Naive thymus-derived CD8-positive, alpha-beta T cell (primary cell): Measurements from ENCODE around the gene TAF4B. TPM values are rescaled to one million over a fixed set of nuclear protein-coding genes. Genes with fewer than 3 reads are reported as not detected.
"Not testable (repeated sequence)": the region's sequence is repeated elsewhere in the genome, so short reads cannot be mapped to it uniquely, and the experiment has no call there.

ENCODE experiments used
- ATAC-seq, 2 donors: fragments of 150-1000 bp; cut with Tn5 transposase in 1 of 2; sonication (Bioruptor Pico), chemical (Tn5 transposase) in 1 of 2; 1 replicate in 1 of 2; 2 replicates in 1 of 2; pipeline ENCODE4 v1.10.0; 2021; ENCODE audit warnings: mild to moderate bottlenecking in 2 of 2, moderate library complexity in 2 of 2
- POLR2A ChIA-PET: fragments of 350-600 bp; sonication (Branson Sonifier 250); formaldehyde crosslinking; loops from one replicate; lab custom pipeline; 2021; ENCODE audit warnings: antibody characterized with exemption; lab: Charles Lee
- DNase-seq, 10 donors: peaks; one replicate each; pipeline versions ENCODE4 v3.0.0 to v3.0.0-alpha.2; 2020 to 2022
- H3K27ac Mint-ChIP-seq, 10 donors: one replicate each; pipeline ENCODE4 v1.8.0; 2020 to 2022; ENCODE audit warnings: mild to moderate bottlenecking in 10 of 10, mixed read lengths in 10 of 10, moderate library complexity in 4 of 10, inconsistent platforms in 1 of 10
- H3K27me3 Mint-ChIP-seq, 5 donors: one replicate each; pipeline ENCODE4 v1.8.0; 2021 to 2022; ENCODE audit warnings: mixed read lengths in 5 of 5
- H3K36me3 Mint-ChIP-seq, 3 donors: one replicate each; pipeline ENCODE4 v1.8.0; 2020 to 2022; ENCODE audit warnings: mixed read lengths in 3 of 3, mild to moderate bottlenecking in 2 of 3, inconsistent platforms in 1 of 3
- H3K4me1 Mint-ChIP-seq, 4 donors: one replicate each; pipeline ENCODE4 v1.8.0; 2021 to 2022; ENCODE audit warnings: mixed read lengths in 4 of 4
- H3K4me3 Mint-ChIP-seq, 10 donors: one replicate each; pipeline ENCODE4 v1.8.0; 2020 to 2022; ENCODE audit warnings: mild to moderate bottlenecking in 10 of 10, mixed read lengths in 10 of 10, moderate library complexity in 6 of 10, inconsistent platforms in 1 of 10
- H3K9me3 Mint-ChIP-seq, 9 donors: one replicate each; pipeline ENCODE4 v1.8.0; 2020 to 2022; ENCODE audit warnings: mixed read lengths in 9 of 9, mild to moderate bottlenecking in 3 of 9, inconsistent platforms in 1 of 9, moderate library complexity in 1 of 9
- polyA plus RNA-seq, 3 donors: library from polyadenylated mRNA; unstranded; fragments of 300-500 nt; fragmentation: Illumina TruSeq; gene quantifications; one replicate each; pipeline ENCODE4 v1.2.3, GENCODE V29; 2021
- total RNA-seq, 8 experiments: library from RNA in 2 of 8; stranded (reverse) in 2 of 8; gene quantifications; one replicate each; pipeline ENCODE4 v1.2.3 and lab custom pipeline; 2021 to 2026

The TAF4B gene
- total and polyA plus RNA-seq, 5 experiments from 2014 or later, result 7.3 to 17.4 (median 12.8) TPM

- H3K4me1 Mint-ChIP-seq, result peaks cover 13 to 37% (median 22%) of the 10 kb centered on the region in 4 donors
- peak overlapping the region in 1 of 10 donors; percentile 2 for H3K4me3 Mint-ChIP-seq
- POLR2A ChIA-PET, H3K27me3 Mint-ChIP-seq, ATAC-seq, H3K27ac Mint-ChIP-seq, DNase-seq: not testable (repeated sequence)
- peaks cover 0 to 35% (median 13%) of the 10 kb centered on the region in 3 donors for H3K36me3 Mint-ChIP-seq
- peaks cover 4 to 39% (median 25%) of the 10 kb centered on the region in 9 donors for H3K9me3 Mint-ChIP-seq
Observed at GRCh38 chr18:26242392-26242791, 16.1 kb downstream of the TAF4B start.

DNA sequence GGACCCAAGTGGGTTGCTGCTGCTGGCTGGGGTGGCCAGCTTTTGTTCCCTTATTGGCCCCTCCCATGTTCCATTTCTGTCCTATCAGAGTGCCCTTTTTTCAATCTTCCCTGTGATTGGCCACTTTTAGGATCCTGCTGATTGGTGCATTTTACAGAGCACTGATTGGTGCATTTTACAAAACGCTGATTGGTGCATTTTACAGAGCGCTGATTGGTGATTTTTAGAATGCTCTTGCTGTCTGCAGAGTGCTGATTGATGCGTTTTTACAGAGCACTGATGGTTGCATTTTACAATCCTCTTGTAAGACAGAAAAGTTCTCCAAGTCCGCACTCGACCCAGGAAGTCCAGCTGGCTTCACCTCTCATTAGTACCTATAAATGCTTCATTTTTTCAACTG, 19.2 kb downstream of the TAF4B start:
- H3K27ac Mint-ChIP-seq, POLR2A ChIA-PET, ATAC-seq, H3K27me3 Mint-ChIP-seq, DNase-seq: not testable (repeated sequence)
- peaks cover 4 to 36% (median 25%) of the 10 kb centered on the region in 9 donors for H3K9me3 Mint-ChIP-seq
- peaks cover 0 to 29% (median 12%) of the 10 kb centered on the region in 3 donors for H3K36me3 Mint-ChIP-seq
- peaks cover 9 to 31% (median 20%) of the 10 kb centered on the region in 4 donors for H3K4me1 Mint-ChIP-seq
- H3K4me3 Mint-ChIP-seq, result peak overlapping the region in 1 of 10 donors; percentile 46

GRCh38 chr18:26252411-26252810, 26.2 kb downstream of the TAF4B start:
- H3K27me3 Mint-ChIP-seq, result no peaks in the 10 kb centered on the region
- no peak overlapping the region for H3K27ac Mint-ChIP-seq
- peaks cover 20 to 46% (median 32%) of the 10 kb centered on the region in 4 donors for H3K4me1 Mint-ChIP-seq
- no peaks in the 10 kb centered on the region for H3K36me3 Mint-ChIP-seq
- ATAC-seq (no peak), DNase-seq (no peak)
- POLR2A ChIA-PET, result no interaction called here
- H3K4me3 Mint-ChIP-seq, result no peak overlapping the region
- no peaks in the 10 kb centered on the region for H3K9me3 Mint-ChIP-seq

GRCh38 chr18:26254808-26255207, 28.6 kb downstream of the TAF4B start:
- H3K36me3 Mint-ChIP-seq, DNase-seq, H3K9me3 Mint-ChIP-seq, POLR2A ChIA-PET, H3K27me3 Mint-ChIP-seq, ATAC-seq, H3K4me3 Mint-ChIP-seq: not testable (repeated sequence)
- Mint-ChIP-seq H3K4me1 (peaks cover 23 to 51% (median 37%) of the 10 kb centered on the region in 4 donors), H3K27ac (peak overlapping the region in 1 of 10 donors; percentile 2)

- H3K4me1 Mint-ChIP-seq, result peaks cover 23 to 48% (median 38%) of the 10 kb centered on the region in 4 donors
- peak overlapping the region in 9 of 10 donors; percentile 0 to 58 (median 31) for H3K4me3 Mint-ChIP-seq
- ATAC-seq (peak in 1 of 2 donors; percentile 35), DNase-seq (no peak)
- no peaks in the 10 kb centered on the region for H3K27me3 Mint-ChIP-seq
- peak overlapping the region in 9 of 10 donors; percentile 6 to 77 (median 56) for H3K27ac Mint-ChIP-seq
- peaks cover 3 to 6% (median 4%) of the 10 kb centered on the region in 3 donors for H3K36me3 Mint-ChIP-seq
- POLR2A ChIA-PET, result interaction anchor here (0.6 kb wide), 1 partner anchor 209 kb away, joined by 3 read pairs; no protein-coding TSS in a partner anchor
- H3K9me3 Mint-ChIP-seq, result peaks cover 0 to 6% (median 0%) of the 10 kb centered on the region in 9 donors
Observed at GRCh38 chr18:26255695-26256622, 29.7 kb downstream of the TAF4B start.

DNA sequence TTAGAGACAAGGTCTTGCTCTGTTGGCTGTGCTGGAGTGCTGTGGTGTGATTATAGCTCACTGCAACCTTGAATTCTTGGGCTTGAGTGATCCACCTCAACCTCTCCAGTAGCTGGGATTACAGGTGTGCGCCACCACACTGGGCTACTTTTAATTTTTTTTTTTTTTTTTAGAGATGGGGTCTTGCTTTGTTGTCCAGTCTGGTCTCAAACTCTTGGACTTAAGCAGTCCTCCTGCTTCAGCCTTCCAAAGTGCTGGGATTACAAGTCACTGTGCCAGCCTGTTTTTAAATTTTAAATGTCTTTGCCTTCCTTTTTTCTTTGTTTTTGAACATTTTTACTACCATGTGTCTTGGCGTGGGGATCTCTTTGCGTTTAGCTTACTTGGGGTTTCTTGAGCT, 32.5 kb downstream of the TAF4B start:
- Mint-ChIP-seq H3K4me1 (peaks cover 23 to 48% (median 46%) of the 10 kb centered on the region in 4 donors), H3K27ac (no peak overlapping the region), H3K9me3 (peaks cover 0 to 12% (median 0%) of the 10 kb centered on the region in 9 donors), H3K27me3 (no peaks in the 10 kb centered on the region), H3K4me3 (no peak overlapping the region), H3K36me3 (peaks cover 4 to 11% (median 6%) of the 10 kb centered on the region in 3 donors)
- DNase-seq (no peak), ATAC-seq (no peak)
- POLR2A ChIA-PET, result interaction anchor here (0.6 kb wide), 1 partner anchor 27 kb away, joined by 3 read pairs; no protein-coding TSS in a partner anchor

- Mint-ChIP-seq H3K9me3 (peaks cover 0 to 12% (median 0%) of the 10 kb centered on the region in 9 donors), H3K36me3 (peaks cover 4 to 11% (median 6%) of the 10 kb centered on the region in 3 donors), H3K4me1 (peaks cover 25 to 53% (median 47%) of the 10 kb centered on the region in 4 donors)
- H3K27me3 Mint-ChIP-seq, DNase-seq, H3K27ac Mint-ChIP-seq, POLR2A ChIA-PET, H3K4me3 Mint-ChIP-seq, ATAC-seq: not testable (repeated sequence)
Observed at GRCh38 chr18:26259416-26259815, 33.2 kb downstream of the TAF4B start.

- H3K27me3 Mint-ChIP-seq, result no peaks in the 10 kb centered on the region
- H3K4me1 Mint-ChIP-seq, result peaks cover 10 to 28% (median 25%) of the 10 kb centered on the region in 4 donors
- H3K4me3 Mint-ChIP-seq, result no peak overlapping the region
- peak overlapping the region in 2 of 10 donors; percentile 7 to 53 for H3K27ac Mint-ChIP-seq
- H3K9me3 Mint-ChIP-seq, result peaks cover 0 to 12% (median 0%) of the 10 kb centered on the region in 9 donors
- DNase-seq (no peak), ATAC-seq (no peak)
- POLR2A ChIA-PET, result no interaction called here
- H3K36me3 Mint-ChIP-seq, result peaks cover 4 to 16% (median 13%) of the 10 kb centered on the region in 3 donors
Observed at GRCh38 chr18:26262156-26262555, 35.9 kb downstream of the TAF4B start.

DNA sequence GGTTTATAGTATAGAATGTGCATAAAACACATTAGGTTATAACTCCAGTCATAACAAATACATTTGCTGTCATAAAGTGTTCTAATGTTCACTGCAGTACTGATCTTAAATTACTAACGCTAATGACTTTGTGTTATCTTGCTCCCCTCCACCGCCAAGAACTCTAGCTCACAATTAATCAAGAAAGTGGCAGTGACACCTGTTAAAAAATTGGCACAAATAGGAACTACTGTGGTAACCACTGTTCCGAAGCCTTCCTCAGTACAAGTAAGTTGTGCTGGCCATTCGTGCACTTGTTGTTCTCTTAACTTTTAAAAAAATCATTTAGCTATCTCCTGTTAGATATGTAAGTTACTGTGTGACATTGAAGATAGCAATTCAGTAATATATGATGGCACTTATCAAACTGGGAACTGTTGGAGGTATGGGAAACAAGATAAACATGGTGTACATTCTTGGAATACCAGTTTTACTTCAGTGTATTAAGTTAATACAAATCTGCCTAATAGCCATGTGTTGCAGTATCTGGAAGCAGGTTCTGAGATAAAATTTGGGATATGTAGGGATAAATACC, 41.2 kb downstream of the TAF4B start:
- no peak overlapping the region for H3K4me3 Mint-ChIP-seq
- H3K4me1 Mint-ChIP-seq, result peaks cover 7 to 12% (median 10%) of the 10 kb centered on the region in 4 donors
- no peaks in the 10 kb centered on the region for H3K27me3 Mint-ChIP-seq
- ATAC-seq (no peak), DNase-seq (no peak)
- no peak overlapping the region for H3K27ac Mint-ChIP-seq
- peaks cover 0 to 54% (median 33%) of the 10 kb centered on the region in 3 donors for H3K36me3 Mint-ChIP-seq
- POLR2A ChIA-PET, result no interaction called here
- no peaks in the 10 kb centered on the region for H3K9me3 Mint-ChIP-seq

- H3K4me3 Mint-ChIP-seq, result no peak overlapping the region
- no peaks in the 10 kb centered on the region for H3K9me3 Mint-ChIP-seq
- POLR2A ChIA-PET, result no interaction called here
- DNase-seq, result no peak
- peaks cover 0 to 57% (median 34%) of the 10 kb centered on the region in 3 donors for H3K36me3 Mint-ChIP-seq
- no peak overlapping the region for H3K27ac Mint-ChIP-seq
- H3K27me3 Mint-ChIP-seq, result no peaks in the 10 kb centered on the region
- H3K4me1 Mint-ChIP-seq, result peaks cover 3 to 8% (median 6%) of the 10 kb centered on the region in 4 donors
- ATAC-seq, result no peak
Observed at GRCh38 chr18:26268454-26268853, 42.2 kb downstream of the TAF4B start.

- Mint-ChIP-seq H3K4me3 (no peak overlapping the region), H3K27ac (peak overlapping the region in 1 of 10 donors; percentile 75), H3K27me3 (no peaks in the 10 kb centered on the region), H3K36me3 (peaks cover 0 to 67% (median 34%) of the 10 kb centered on the region in 3 donors), H3K4me1 (peaks cover 0 to 3% (median 1%) of the 10 kb centered on the region in 4 donors), H3K9me3 (no peaks in the 10 kb centered on the region)
- POLR2A ChIA-PET, result no interaction called here
- DNase-seq (no peak), ATAC-seq (no peak)
Observed at GRCh38 chr18:26271917-26272549, 45.8 kb downstream of the TAF4B start.

DNA sequence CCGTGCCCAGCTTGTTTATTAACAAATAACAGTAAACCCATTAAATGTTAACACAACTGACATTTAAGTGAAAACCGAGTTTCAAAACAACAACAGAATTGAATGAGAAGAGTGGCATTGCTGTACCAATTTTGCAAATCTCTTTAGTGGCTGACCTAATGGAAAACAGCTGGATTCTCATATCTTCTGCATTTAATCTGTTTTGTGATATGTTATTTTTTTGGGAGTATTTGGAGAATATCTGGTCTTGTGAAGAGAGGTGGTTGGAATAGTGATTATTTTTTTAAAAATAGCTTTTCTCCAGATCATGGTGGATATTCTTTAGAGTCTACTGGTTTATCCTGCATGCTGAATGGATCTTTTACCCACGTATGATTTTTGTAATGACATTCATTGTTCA, 51.1 kb downstream of the TAF4B start:
- H3K9me3 Mint-ChIP-seq, result peaks cover 0 to 6% (median 0%) of the 10 kb centered on the region in 9 donors
- no peak overlapping the region for H3K4me3 Mint-ChIP-seq
- no peaks in the 10 kb centered on the region for H3K4me1 Mint-ChIP-seq
- H3K27ac Mint-ChIP-seq, result peak overlapping the region in 1 of 10 donors; percentile 4
- peaks cover 0 to 59% (median 45%) of the 10 kb centered on the region in 3 donors for H3K36me3 Mint-ChIP-seq
- ATAC-seq, result no peak
- POLR2A ChIA-PET, result no interaction called here
- DNase-seq, result no peak
- H3K27me3 Mint-ChIP-seq, result no peaks in the 10 kb centered on the region
